ENCODE data around the gene SLC38A10. TPM values are rescaled to one million over a fixed set of nuclear protein-coding genes. Genes with fewer than 3 reads are reported as not detected.

SLC38A10 gene
- total and polyA plus RNA-seq, 2 of the 4 experiments (the other 2 are of a cell fraction) = 12.7 to 46.7 TPM

- ChIA-PET CTCF (no interaction called here), POLR2A (ENCODE audit: unreplicated experiment) (no interaction called here)
- dilution Hi-C loops (cut with HindIII; ENCODE audit: low sequenced_read_pairs, unreplicated experiment) = no loop called here
- Histone ChIP-seq H3K79me1 (ENCODE audit: low read depth in 1 of 2, low read length in 2 of 2) (no peaks in the 10 kb centered on the region), H3K4me1 (ENCODE audit: control insufficient read depth, insufficient read depth, low read length) (no peaks in the 10 kb centered on the region), H4K5ac (ENCODE audit: low read depth, low read length) (no peak overlapping the region), H3K23ac (ENCODE audit: low read depth, low read length) (no peak overlapping the region), H4K8ac (ENCODE audit: low read depth in 2 of 2, low read length in 2 of 2) (no peak overlapping the region), H3K36me3 (ENCODE audit: control insufficient read depth, insufficient read depth, low read length) (no peaks in the 10 kb centered on the region), H2BK20ac (ENCODE audit: low read depth, low read length) (no peak overlapping the region), H2AFZ (replicated peaks; ENCODE audit: low read length, poor library complexity) (no peak overlapping the region), H3K9me3 (ENCODE audit: control insufficient read depth, insufficient read depth, low read length) (no peaks in the 10 kb centered on the region), H3K4me3 (ENCODE audit: insufficient read depth, low read depth, low read length) (no peak overlapping the region), H3K4me2 (ENCODE audit: low read depth, low read length) (no peak overlapping the region), H3K27ac (ENCODE audit: insufficient read depth, low read length) (no peak overlapping the region), H3K56ac (ENCODE audit: extremely low read depth, insufficient read depth, low read length) (no peak overlapping the region), H4K91ac (ENCODE audit: insufficient read depth, low read depth, low read length) (no peak overlapping the region), H3K9me1 (ENCODE audit: insufficient read depth, low read length) (peaks cover 7% of the 10 kb centered on the region), H3K14ac (replicated peaks; ENCODE audit: low read depth, low read length) (no peak overlapping the region), H3K4ac (ENCODE audit: low read depth, low read length) (no peak overlapping the region), H3K18ac (ENCODE audit: low read depth, low read length) (no peak overlapping the region), H2AK9ac (replicated peaks; ENCODE audit: low read depth, low read length, poor library complexity) (no peak overlapping the region), H2BK120ac (ENCODE audit: low read depth, low read length) (no peak overlapping the region), H2AK5ac (ENCODE audit: low read depth, low read length) (no peak overlapping the region), H3K9ac (ENCODE audit: low read depth, low read length) (no peak overlapping the region), H3K27me3 (ENCODE audit: control insufficient read depth, insufficient read depth, low read length) (no peaks in the 10 kb centered on the region; the same call in 1 of the 2 replicates), H4K20me1 (ENCODE audit: insufficient read depth, low read length) (no peaks in the 10 kb centered on the region), H2BK15ac (ENCODE audit: low read depth, low read length) (no peak overlapping the region), H2BK5ac (ENCODE audit: low read depth, low read length, poor library complexity, severe bottlenecking) (no peak overlapping the region)
- TF ChIP-seq ELK1 (IDR thresholded peaks at IDR 0.05; ENCODE audit: borderline replicate concordance, low read depth, low read length) = no peak
- TF ChIP-seq CHD1 (IDR thresholded peaks at IDR 0.05; ENCODE audit: low read depth, low read length) = no peak
- no peak for TF ChIP-seq RFX5 (IDR thresholded peaks at IDR 0.05; ENCODE audit: low read depth, low read length)
- no peak for TF ChIP-seq MAZ (IDR thresholded peaks at IDR 0.05; ENCODE audit: borderline replicate concordance, low read depth, low read length)
- no peak for TF ChIP-seq USF2 (IDR thresholded peaks at IDR 0.05; ENCODE audit: low read depth, low read length)
- no peak for TF ChIP-seq RAD21 (IDR thresholded peaks at IDR 0.05; ENCODE audit: low read length)
- TF ChIP-seq SMC3 (IDR thresholded peaks at IDR 0.05; ENCODE audit: low read depth, low read length) = no peak
- no peak for TF ChIP-seq CEBPB (IDR thresholded peaks at IDR 0.05; ENCODE audit: low read depth, low read length)
- no peak for TF ChIP-seq POLR2A (IDR thresholded peaks at IDR 0.05; ENCODE audit: low read depth, low read length)
- TF ChIP-seq RCOR1 (IDR thresholded peaks at IDR 0.05; ENCODE audit: insufficient replicate concordance, low read length) = no peak
- no peak for TF ChIP-seq BHLHE40 (IDR thresholded peaks at IDR 0.05; ENCODE audit: low read depth, low read length)
- TF ChIP-seq NFE2L2 (IDR thresholded peaks at IDR 0.05; ENCODE audit: low read depth, low read length) = no peak
- TF ChIP-seq FOS (IDR thresholded peaks at IDR 0.05; ENCODE audit: low read depth, low read length) = no peak
- TF ChIP-seq MXI1 (IDR thresholded peaks at IDR 0.05; ENCODE audit: borderline replicate concordance, low read depth, low read length) = no peak
- TF ChIP-seq MAFK (IDR thresholded peaks at IDR 0.05; ENCODE audit: low read depth, low read length) = no peak
- TF ChIP-seq CTCF (conservative IDR thresholded peaks at IDR 0.05; ENCODE audit: low read depth, low read length) = no peak
- DNase-seq (no peak), ATAC-seq (ENCODE audit: low read depth) (no peak)
- 73% methylated on average over 3 of the region's 10 CpGs; no CpG with 5 or more reads in 1 of the 2 experiments for WGBS, 2 experiments (ENCODE audit: extremely low coverage in 2 of 2, insufficient read length in 1 of 2)
- intact Hi-C loops (cut with micrococcal nuclease) = no loop called here
- no TSS peak for BruUV-seq (replicated peaks)
- in situ Hi-C loops (cut with MboI; ENCODE audit: low sequenced_read_pairs) = no loop called here
These were observed 7.2 kb upstream of the SLC38A10 start for GRCh38 chr17:81302324-81302723.

All from IMR-90 (cell line).